Kidney glomerular epithelial cell (primary cell): Measurements from ENCODE around the gene DIP2C.
"Not testable (repeated sequence)": the region's sequence is repeated elsewhere in the genome, so short reads cannot be mapped to it uniquely, and the experiment has no call there.

Source experiments
- DNase-seq: peaks from one replicate; lab custom pipeline; 2025; lab: John Stamatoyannopoulos, UW

The DIP2C gene

DNA sequence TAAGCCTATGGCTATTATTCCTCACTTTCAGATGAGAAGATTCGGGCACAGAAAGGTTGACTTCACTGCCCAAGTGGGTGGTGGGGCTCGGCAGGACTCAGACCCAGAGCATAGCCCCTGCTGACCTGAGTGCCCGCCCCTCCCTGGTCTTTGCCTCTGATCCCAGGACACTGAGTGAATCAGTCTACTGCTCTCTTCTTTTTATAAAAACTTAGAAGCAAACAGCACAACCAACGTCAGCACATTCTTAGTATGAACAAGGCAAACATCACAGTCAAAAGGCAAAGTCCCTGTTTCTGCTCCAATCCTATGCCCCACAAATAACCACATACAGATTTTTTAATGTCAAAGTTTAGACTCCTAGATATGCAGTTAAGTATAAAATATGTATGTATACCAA is 316.5 kb downstream of the DIP2C start:
- peak; percentile 68 for DNase-seq

DNA sequence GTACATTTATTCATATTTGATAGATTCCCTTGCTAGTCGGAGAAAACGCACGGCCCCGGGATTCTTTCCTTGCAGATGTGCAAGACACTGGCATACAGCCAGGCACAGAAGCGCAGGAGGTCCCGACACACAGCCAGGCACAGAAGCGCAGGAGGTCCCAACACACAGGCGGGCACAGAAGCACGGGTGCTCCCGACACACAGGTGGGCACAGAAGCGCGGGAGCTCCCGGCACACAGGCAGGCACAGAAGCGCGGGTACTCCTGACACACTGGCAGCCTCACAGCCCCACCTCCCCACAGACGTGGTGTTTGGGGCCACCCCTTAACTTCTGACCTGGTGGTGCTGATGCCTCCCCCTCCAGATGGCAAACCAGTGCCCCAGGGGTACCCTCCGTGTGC is 316.9 kb downstream of the DIP2C start:
- DNase-seq, result no peak

DNA sequence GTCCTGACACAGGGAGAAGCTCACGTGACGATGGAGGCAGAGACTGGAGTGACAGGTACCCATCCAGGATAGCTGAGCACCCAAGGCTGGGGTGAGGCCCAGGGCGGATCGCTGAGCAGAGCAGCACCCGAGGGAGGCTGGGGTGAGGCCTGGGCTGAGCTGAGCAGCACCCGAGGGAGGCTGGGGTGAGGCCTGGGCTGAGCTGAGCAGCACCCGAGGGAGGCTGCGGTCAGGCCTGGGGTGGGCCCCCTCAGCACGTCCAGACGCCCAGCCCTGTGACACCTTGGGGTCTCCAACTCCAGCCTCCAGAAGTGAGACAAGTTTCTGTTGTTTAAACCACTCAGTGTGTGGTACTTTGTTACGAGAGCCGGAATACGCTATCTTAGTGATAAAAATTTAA is 318.0 kb downstream of the DIP2C start:
- DNase-seq, result no peak

DNA sequence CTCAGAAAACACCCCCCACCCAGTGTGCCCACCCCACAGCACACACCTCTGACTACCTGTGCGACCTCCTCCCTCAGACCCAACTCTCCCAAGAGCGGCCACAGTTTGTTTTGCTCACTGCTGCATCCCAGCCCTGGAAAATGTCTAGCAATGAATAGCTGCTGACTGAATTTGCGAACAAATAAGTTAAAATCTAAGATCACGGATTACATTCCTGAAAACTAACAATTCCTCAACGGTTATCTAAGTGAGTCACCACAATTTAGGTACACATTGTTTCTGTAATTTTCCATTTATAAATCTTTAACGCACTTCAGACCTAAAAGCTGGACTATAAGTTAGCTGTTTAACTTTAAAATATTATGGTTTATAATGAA is 319.0 kb downstream of the DIP2C start:
- no peak for DNase-seq

DNA sequence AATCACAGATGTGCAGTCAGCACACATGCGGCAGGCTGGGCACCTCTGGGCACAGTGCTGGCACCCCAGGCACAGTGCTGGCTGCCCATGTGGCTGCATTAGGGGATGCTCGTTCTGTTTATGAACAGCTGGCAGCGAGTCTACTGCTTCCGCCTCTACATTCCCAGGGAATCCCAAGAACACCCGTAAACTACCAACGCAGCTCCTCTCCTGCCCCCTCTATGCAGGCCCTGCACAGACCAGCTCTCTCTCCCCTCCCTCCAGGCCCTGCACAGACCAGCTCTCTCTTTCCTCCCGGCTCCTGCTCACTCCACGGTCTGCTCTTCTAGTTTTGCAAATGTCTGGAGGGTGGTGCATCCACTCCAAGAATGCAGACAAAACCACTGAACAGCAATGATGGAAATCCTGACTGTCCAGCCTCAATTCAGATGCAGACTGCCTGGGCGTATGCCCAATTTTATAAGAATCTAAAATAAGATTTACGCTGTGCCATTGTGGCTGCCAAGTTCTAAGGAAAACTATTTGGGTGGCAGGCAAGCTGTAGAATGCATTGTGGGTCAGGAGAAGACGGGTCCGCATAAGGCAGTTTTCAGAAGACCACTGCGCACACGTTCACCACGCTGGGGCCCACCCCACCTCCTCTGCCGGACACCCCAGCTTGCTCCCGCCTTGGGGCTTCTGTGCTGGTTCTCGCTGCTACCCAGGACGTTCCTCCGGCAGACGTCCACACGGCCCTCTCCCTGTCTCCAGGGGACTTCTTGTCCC is 319.6 kb downstream of the DIP2C start:
- no peak for DNase-seq

DNA sequence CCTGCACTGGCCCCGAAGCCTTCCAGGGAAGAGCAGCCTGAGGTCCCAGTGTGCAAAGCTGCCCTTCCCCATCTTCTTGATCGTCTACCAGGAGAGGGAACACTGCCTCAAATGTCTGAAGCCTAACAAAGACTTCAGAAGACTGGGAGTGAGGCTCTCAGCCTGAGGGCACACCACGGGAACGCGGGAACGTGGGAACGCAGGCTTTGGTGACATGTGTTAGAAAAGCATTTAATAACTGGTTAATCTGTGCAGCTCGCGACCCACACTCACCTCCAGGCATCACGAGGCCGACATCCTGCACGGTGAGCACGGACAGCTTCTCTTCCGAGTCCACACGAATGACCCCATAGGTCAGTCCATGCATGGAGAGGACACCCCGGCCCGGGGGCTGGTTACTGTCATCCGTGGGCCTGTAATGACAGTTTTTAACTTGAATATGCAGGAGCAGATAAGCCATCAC is 320.2 kb downstream of the DIP2C start:
- no peak for DNase-seq

DNA sequence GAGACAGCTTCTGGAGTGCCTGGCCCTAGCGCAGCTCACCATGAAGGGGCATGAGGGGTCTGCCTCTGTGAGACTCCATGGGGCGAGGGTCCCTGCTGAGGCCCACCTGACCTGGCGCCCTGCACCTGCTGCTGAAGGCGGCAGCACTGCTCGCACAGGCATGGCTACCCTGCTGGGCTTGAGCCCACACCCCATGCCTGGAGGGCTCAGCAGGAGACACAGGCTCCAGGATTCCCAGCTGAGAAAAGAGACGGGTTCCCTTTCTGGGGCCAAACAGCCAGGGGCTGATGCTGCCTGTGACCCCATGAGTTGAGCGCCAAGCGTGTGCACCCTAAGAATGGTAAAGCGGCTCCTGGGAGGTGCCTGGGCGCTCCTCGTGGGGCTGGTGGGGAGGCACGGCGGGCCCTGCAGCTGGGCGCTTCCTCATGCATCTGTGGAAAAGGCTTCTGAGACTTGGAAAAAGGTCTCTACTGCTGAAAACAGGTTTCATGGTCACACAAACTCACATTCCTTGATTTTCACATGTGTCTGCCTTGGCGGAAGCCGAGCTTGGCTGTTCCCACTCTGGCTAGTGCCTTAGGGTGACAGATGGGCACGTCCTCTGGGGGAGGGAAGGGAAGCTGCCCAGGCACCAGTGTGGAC is 320.8 kb downstream of the DIP2C start:
- no peak for DNase-seq

DNA sequence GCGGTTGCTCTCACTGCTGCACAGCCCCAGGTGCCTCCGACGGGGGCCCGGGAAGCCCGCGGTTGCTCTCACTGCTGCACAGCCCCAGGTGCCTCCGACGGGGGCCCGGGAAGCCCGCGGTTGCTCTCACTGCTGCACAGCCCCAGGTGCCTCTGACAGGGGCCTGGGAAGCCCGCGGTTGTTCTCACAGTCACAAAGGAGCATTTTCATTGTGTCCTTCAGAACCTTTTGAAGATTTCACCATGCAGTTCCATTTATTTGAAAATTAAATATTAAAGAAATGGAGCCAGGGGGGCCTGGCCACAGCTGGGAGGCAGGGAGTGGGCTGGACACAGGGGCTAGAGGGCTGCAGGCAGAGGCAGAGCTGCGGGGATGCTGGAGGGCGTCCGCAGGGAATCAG is 321.4 kb downstream of the DIP2C start:
- not testable (repeated sequence) for DNase-seq

DNA sequence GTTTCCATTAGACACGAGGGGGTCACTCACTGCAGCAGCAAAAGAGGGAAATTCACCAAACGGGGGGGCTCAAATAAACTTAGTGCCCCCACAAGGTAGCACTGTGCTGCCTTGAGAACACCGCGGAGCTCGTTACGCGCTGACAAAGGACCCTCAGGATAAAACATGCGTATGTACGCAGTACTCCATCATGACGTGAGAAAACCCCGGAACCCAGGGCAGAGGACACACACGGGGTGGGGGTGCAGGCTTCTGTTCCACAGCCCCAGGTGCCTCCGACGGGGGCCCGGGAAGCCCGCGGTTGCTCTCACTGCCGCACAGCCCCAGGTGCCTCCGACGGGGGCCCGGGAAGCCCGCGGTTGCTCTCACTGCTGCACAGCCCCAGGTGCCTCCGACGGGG is 321.8 kb downstream of the DIP2C start:
- no peak for DNase-seq

DNA sequence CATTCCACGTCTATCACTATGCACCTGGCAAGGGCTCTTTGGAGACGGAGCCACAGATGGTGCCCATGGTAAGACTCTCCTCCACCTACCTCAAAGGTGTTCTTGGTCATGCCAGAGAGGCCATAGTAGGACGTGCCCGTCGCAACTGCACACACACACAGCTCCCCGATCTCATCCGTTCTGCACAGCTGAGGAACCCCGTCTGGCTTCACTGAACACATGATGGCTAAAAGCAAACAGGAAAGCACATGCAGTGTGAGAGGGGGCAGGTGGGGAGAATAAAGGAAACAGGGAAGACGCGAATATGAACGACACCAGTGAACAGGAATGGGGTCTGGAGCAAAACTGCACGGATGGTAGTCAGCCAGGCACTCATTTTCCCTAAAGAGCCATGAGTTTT is 323.3 kb downstream of the DIP2C start:
- no peak for DNase-seq

DNA sequence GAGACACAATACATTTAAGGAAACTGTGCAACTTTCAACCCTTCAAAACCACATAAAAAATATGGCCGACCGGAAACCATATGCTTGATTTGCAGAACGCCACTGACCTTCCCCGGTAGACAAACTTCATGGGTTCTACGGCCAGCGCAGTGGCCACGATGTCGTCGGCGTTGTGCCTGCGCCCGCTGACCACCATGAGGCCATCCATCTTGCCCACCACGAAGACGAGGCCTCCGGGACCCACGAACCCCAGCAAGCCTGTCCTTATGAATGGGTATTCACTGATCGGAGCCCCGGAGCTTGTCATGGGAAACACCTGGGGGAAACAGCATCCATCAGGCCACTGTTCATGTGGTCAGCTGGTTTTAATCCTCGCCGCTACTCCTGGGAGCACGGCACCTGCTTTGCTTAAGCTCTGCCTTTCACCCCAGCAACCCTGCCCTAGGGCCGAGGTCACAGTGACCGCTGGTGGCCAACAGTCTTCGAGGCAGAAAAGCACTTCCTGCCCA is 325.1 kb downstream of the DIP2C start:
- no peak for DNase-seq

DNA sequence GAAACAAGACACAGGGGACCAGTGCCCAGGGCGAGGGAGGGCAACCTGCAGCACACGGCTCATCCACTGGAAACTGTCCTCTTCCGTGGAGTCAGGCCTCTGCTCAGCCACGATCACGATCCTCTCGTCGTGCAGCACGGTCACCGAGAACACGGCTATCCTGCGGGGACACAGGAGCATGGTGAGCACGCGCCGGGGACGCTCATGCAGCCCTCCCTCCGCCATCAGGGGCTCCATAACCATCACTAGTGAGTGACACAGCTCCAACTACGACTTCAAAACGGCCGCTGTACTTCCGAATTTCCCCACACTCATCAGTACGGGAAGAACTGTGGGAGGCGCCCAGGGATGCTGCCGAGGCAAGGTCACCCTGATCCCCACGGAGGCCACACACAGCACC is 326.3 kb downstream of the DIP2C start:
- DNase-seq, result no peak

DNA sequence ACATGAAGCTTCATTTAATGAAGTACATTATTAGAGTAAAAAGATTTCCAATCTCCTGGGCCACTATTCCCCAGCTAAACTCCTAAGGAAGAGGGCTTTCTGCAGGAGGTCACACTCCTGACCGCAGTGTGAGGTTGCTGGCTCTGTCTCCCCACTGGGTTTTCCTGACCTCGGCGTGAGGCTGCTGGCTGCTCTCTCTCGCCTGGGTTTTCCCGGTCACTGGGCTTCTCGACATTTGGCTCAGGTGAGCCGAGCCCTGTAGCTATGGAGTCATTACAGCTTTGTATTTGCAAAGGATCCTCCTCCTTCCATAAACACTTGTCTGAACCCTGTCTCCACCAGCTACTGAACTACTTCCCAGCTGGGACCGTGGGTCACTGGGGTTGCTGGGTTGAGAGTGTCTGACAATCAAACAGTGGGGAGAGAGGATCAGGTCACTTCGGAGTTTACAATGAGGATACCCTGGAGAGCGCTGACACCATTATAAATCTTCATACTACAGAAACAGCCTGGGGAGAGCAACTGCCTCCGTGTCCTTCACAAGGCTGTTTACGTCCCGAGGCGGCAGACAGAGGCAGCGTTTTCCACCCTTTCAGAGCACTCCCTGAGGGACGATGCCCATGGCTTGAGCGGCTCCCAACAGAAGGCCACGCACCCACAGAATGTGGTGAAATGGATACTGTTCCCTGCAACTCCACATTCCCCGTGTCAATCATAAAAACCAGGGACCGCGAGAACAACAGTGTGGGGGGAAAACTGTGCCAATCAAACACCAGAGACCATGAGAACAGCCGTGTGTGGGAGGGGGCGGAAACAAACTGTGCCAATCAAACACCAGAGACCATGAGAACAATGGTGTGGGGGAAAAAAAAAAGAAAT is 328.0 kb downstream of the DIP2C start:
- DNase-seq, result no peak

DNA sequence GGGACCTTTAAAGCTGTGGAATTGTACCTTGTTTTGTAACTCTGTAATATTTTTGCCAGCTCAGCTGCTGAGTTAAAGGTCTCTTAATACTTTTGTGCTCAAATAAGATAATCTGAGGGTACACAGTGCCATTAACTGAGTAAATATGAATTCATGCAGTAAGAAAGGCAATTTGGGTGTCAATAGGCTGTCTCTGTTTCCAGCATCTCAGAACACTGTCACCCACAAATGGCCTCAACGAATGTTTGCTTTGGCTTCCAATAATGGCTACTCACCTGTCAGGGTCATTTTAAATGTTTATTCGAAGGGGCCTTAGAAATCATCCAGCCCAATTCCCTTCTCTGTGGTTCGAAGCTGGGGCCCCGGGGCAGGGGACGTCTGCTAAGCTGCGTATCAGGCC is 328.8 kb downstream of the DIP2C start:
- DNase-seq, result no peak

DNA sequence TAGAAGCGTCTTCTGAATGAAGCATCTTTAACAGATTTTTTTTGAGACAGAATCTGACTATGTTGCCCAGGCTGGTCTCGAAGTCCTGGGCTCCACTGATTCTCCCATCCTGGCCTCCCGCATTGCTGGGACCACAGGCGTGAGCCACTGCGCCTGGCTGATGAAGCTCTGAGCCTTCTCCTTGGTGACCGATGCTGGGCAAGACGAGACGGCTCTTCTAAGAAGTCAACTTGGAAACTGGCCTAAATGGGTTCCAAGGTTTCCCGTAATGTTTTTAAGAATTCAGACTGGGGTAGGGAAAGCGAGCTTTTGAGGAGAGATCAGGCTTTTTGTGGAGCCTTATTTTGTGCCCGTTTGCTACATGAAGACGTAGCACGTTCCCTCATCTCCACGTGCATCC is 329.7 kb downstream of the DIP2C start:
- no peak for DNase-seq

DNA sequence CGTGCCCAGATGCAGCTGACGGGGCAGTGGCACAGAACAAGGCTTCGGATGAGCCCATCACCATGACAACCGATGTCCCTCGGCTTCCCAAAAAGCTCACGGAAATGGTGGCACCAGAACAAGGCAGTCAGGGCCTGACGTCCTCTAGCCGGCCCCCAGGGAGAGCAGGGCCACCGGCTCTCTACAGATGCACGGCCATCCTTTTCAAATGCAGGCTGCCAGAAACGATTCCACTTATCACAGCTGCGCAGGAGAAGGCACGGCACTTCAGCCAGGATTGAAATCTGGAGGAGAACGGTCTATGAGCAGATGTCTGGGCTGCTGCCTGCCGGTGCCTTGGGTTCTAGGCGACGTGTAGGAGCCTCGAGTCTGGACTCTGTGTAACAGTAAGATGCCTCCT is 330.4 kb downstream of the DIP2C start:
- DNase-seq, result no peak

DNA sequence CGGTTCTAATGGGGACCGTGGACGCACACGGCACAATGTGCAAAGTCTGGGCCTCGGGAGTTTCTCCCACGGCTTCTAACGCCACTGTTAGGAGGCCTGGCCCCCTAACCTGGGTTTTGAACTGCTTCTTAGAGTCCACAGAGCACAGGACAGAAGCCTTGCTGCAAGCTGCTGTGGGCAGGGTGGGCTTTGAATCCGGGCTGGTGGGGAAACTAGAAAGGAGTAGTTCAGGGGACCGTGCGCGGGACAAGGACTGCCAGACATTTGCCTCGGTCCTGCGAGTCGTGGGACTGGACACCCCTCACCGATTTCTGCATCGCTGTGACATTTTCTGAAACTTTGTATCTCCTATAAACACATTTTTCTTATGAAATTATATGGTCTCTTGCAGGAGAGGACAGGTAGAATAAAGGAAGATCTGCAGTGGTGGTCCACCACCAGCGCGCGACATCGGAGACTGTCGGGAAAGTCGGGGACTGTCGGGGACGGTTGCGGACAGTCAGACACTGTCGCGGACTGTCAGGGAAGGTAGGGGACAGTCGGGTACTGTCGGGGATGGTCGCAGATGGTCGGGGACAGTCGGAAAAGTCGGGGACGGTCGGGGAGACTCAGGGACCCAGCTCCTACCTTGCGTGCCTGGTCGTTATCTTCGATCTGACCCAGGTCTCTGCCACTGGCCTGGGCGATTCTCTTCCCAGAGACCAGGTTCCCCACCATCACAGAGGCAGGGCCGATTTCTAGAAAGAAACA is 332.1 kb downstream of the DIP2C start:
- no peak for DNase-seq

DNA sequence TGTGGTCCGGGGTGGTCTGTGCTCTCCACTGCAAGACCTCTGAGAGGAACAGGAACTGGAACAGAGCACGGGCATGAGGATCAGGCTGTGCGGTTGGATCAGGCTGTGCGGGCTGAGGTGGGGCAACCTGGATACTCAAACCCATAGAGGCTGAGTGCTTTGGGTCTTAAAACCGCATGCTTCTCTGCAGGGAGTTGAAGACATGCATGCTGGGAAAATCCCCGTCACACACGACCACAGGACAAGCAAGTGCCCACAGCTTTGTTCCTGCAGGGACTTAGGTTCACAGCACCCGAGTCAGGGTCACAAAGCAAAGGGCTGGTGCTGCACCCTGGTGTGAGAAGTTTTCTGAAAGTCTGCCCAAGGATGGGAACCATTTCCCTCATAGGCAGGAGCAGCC is 333.0 kb downstream of the DIP2C start:
- no peak for DNase-seq

DNA sequence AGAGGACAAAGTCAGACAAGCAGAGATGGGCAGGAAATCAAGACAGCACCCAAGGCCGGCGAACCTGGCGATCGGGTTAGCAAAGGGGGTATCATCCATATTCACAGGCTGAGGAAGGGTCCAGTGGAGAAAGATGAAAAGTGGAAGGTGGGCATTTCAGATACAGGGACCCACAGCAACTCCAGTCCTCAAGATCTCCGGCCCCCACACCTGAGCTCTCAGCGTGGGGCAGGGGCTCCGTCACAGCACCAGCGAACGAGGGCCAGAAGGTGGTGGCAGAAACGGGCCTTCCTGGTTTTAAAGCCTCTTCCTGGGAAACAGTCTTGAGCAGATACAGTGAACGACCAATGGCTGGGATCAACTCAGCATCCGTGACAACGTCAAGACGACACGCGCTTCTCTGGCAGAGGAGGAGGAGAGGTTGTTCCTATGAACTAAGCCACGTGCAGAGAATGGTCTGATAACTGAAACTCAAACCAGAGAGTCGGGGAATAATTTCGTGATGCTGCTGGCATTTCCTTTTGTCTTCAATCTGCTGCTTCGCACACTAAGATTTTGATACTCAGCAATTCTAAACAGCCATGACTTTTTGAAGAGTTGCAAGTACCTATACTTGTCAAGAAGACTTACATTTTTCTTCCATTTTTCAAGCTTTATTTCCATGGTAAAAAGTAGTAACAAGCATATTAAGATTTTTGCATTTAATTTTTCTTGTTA is 334.4 kb downstream of the DIP2C start:
- no peak for DNase-seq

DNA sequence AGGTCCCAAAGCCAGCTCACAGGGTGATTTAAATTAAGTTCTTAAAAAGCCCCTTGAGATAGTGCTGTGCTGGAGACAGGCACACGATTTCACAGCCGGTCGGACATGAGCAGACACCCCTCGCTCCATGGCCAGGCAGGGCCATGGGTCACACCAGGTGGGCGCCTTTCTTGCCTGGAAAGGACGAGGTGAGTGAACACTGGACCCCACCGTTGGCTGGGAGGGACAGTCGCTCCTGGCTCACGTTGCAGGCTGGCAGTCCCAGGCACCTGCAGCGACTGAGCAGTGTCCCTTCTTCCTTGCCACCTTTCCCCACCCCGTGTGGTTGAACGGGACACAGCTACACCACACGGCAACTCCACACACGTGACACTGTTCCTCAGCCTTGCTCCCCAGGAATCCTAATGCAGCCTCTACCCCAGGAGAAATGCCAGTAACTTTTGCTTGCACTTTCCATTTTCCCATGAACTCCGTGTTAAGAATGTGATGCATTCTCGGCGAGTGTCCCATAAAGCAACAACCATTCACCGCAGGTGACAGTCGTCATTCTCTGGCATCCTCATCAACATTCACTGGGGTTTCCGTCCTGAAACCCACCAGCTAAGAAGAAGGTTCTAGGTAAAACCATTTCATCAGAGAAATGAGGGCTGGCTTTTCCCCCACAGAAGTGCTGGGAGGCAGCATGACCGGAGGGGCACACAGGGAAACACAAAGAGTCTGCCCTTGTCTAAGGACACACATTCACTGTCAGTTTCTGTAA is 336.8 kb downstream of the DIP2C start:
- DNase-seq, result no peak
